Suprapubic skin (tissue), 4 donors: ENCODE results near the gene FBXO38.

Experiments
- CTCF ChIP-seq, 2 donors: fragments of 200-600 bp in 1 of 2; fragments of 450-650 bp in 1 of 2; sonication (generic) in 1 of 2; IDR thresholded peaks; one replicate each; pipeline ENCODE4 v1.5.1; 2016 to 2019; ENCODE audit warnings: antibody characterized with exemption in 2 of 2, mild to moderate bottlenecking in 1 of 2, moderate library complexity in 1 of 2
- EP300 ChIP-seq: sonication (generic); formaldehyde crosslinking; IDR thresholded peaks from one replicate; pipeline ENCODE4 v1.6.1; 2017; ENCODE audit warnings: antibody characterized with exemption
- POLR2A ChIP-seq, 2 donors: fragments of 450-650 bp; IDR thresholded peaks; one replicate each; pipeline ENCODE4 v1.6.1; 2017; ENCODE audit warnings: antibody characterized with exemption in 2 of 2, mild to moderate bottlenecking in 2 of 2, moderate library complexity in 2 of 2
- POLR2AphosphoS5 ChIP-seq, 3 donors: sonication (generic); formaldehyde crosslinking; IDR thresholded peaks; one replicate each; pipeline ENCODE4 v1.6.1; 2017; ENCODE audit warnings: antibody characterized with exemption in 3 of 3

- no peak for TF ChIP-seq CTCF (IDR thresholded peaks at IDR 0.05)
- no peak for TF ChIP-seq POLR2A (IDR thresholded peaks at IDR 0.05)
- TF ChIP-seq POLR2AphosphoS5 (IDR thresholded peaks at IDR 0.05) = no peak
- no peak for TF ChIP-seq EP300
Observed at GRCh38 chr5:148492351-148492750, 108.6 kb downstream of the FBXO38 start.
